Osteoblast (primary cell): ENCODE measurements around the gene MAPK11. TPM values are rescaled to one million over a fixed set of nuclear protein-coding genes. Genes with fewer than 3 reads are reported as not detected.
A peak's percentile ranks its signal among the peaks of the same experiment; 100 is the strongest.

Experiments
- DNase-seq: peaks from one replicate; pipeline ENCODE4 v3.0.0; 2011; ENCODE audit warnings: low spot score, mixed read lengths; ENCODE audit not compliant: insufficient read length; ENCODE audit errors: missing footprints
- H2AFZ ChIP-seq: 2 replicates; pipeline ENCODE4 v1.6.0; 2011; ENCODE audit warnings: mild to moderate bottlenecking, low read length
- H3K27ac ChIP-seq: 2 replicates; pipeline ENCODE4 v1.5.1; 2011; ENCODE audit warnings: mild to moderate bottlenecking, low read depth, low read length, moderate library complexity
- H3K27me3 ChIP-seq: 2 replicates; pipeline ENCODE4 v1.6.0; 2012; ENCODE audit warnings: mild to moderate bottlenecking, control low read depth, inconsistent platforms, low read length, moderate library complexity; ENCODE audit not compliant: insufficient read depth
- H3K36me3 ChIP-seq: 2 replicates; pipeline ENCODE4 v1.5.1; 2011; ENCODE audit warnings: mild to moderate bottlenecking, low read length, control low read depth, moderate library complexity; ENCODE audit not compliant: insufficient read depth
- H3K4me1 ChIP-seq: 2 replicates; pipeline ENCODE4 v1.5.1; 2011; ENCODE audit warnings: mild to moderate bottlenecking, low read length, control low read depth, moderate library complexity; ENCODE audit not compliant: insufficient read depth
- H3K4me2 ChIP-seq: 2 replicates; pipeline ENCODE4 v1.6.0; 2011; ENCODE audit warnings: mild to moderate bottlenecking, low read length; ENCODE audit not compliant: insufficient read depth
- H3K4me3 ChIP-seq: fragments of 200-600 bp; sonication (generic); 3 replicates; pipeline ENCODE4 v1.5.1; 2012; ENCODE audit warnings: mild to moderate bottlenecking, low read length, inconsistent platforms; ENCODE audit not compliant: insufficient read depth
- H3K79me2 ChIP-seq: 2 replicates; pipeline ENCODE4 v1.6.0; 2012; ENCODE audit warnings: mild to moderate bottlenecking, low read length, control low read depth, inconsistent platforms; ENCODE audit not compliant: insufficient read depth
- H3K9me3 ChIP-seq: 2 replicates; pipeline ENCODE4 v1.5.1; 2011; ENCODE audit warnings: low read depth, low read length, control low read depth
- H4K20me1 ChIP-seq: 2 replicates; pipeline ENCODE4 v1.6.0; 2012; ENCODE audit warnings: mild to moderate bottlenecking, low read length, control low read depth; ENCODE audit not compliant: insufficient read depth
- total RNA-seq: library from RNA; depleted of rRNA; stranded (reverse); fragments of >200 nt; gene quantifications from 2 replicates; pipeline ENCODE4 v1.2.3, GENCODE V29; 2012
- TF ChIP-seq, protein P1 (sequence below): IDR thresholded peaks from 2 replicates; pipeline ENCODE4 v1.5.1; 2011; ENCODE audit warnings: mild to moderate bottlenecking, low read depth, low read length, moderate library complexity; ENCODE audit errors: extremely low read depth

Gene MAPK11
- total RNA-seq, 1 donor: 6.2 TPM

DNA sequence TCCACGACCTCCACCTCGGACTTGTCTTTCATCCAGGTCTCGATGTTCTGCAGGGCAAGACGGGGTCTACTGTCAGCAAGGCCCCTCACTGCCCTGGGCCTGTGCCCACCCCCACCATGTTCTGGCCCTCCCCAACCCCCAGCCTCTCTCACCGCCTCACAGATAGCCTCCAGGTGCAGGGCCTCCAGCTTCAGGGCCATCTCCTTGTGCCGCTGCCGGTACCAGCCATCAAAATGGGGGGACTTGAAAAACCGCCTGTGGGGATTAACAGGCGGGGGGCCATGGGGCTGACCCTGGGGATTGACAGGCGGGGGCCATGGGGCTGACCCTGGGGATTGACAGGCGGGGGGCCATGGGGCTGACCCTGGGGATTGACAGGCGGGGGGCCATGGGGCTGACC is 42.2 kb upstream of the MAPK11 start:
- no peaks in the 10 kb centered on the region for H4K20me1 ChIP-seq
- DNase-seq: peak; percentile 49
- H3K27me3 ChIP-seq: no peaks in the 10 kb centered on the region
- H2AFZ ChIP-seq: no peak overlapping the region
- no peaks in the 10 kb centered on the region for H3K79me2 ChIP-seq
- H3K27ac ChIP-seq: no peak overlapping the region
- no peak overlapping the region for H3K4me2 ChIP-seq
- H3K36me3 ChIP-seq: no peaks in the 10 kb centered on the region
- TF ChIP-seq, protein P1, sequence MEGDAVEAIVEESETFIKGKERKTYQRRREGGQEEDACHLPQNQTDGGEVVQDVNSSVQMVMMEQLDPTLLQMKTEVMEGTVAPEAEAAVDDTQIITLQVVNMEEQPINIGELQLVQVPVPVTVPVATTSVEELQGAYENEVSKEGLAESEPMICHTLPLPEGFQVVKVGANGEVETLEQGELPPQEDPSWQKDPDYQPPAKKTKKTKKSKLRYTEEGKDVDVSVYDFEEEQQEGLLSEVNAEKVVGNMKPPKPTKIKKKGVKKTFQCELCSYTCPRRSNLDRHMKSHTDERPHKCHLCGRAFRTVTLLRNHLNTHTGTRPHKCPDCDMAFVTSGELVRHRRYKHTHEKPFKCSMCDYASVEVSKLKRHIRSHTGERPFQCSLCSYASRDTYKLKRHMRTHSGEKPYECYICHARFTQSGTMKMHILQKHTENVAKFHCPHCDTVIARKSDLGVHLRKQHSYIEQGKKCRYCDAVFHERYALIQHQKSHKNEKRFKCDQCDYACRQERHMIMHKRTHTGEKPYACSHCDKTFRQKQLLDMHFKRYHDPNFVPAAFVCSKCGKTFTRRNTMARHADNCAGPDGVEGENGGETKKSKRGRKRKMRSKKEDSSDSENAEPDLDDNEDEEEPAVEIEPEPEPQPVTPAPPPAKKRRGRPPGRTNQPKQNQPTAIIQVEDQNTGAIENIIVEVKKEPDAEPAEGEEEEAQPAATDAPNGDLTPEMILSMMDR: no peak
- no peak overlapping the region for H3K4me3 ChIP-seq
- peaks cover 18% of the 10 kb centered on the region for H3K4me1 ChIP-seq
- H3K9me3 ChIP-seq: no peaks in the 10 kb centered on the region

DNA sequence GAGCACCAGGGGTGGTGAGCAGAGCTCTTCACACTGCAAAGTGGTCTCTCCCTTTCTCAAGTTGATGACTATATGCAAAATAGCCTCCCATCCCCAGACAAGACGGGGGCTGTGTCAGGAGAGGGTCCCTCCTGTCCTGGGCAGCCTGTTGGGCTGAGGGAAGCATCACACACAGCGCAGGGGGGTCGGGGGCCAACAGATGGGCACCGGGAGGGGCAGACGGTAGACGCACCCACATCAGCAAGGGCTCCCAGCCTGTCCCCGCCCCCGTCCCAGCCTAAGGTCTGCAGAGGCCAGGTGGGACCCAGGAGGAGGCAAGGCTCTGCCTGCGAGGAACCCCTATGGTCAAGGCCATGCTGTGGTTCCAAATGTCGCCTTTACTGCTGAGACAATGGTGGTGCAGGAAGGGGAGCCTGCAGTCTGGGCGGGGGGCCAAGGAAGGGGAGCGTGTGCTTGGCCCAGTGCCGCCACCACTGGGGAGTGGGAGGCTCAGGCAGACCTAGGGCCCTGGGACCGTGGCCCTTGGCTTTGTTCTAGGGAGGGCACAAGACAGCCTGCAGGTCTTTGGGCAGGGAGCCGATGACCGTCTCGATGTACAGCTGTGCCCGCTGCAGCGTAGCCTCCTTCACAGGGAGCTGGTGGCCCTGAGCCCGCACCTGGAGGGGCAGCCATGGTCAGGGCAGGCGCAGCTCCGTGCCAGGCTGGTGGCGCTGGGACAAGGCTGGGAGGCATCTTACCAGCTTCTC is 41.6 kb upstream of the MAPK11 start:
- Histone ChIP-seq H3K27me3 (no peaks in the 10 kb centered on the region), H3K4me3 (no peak overlapping the region), H3K4me1 (peaks cover 18% of the 10 kb centered on the region), H3K9me3 (no peaks in the 10 kb centered on the region), H3K36me3 (no peaks in the 10 kb centered on the region), H4K20me1 (no peaks in the 10 kb centered on the region), H3K79me2 (peaks cover 4% of the 10 kb centered on the region), H3K27ac (no peak overlapping the region), H3K4me2 (no peak overlapping the region), H2AFZ (no peak overlapping the region)
- DNase-seq: peak; percentile 63
- TF ChIP-seq, protein P1: no peak

DNA sequence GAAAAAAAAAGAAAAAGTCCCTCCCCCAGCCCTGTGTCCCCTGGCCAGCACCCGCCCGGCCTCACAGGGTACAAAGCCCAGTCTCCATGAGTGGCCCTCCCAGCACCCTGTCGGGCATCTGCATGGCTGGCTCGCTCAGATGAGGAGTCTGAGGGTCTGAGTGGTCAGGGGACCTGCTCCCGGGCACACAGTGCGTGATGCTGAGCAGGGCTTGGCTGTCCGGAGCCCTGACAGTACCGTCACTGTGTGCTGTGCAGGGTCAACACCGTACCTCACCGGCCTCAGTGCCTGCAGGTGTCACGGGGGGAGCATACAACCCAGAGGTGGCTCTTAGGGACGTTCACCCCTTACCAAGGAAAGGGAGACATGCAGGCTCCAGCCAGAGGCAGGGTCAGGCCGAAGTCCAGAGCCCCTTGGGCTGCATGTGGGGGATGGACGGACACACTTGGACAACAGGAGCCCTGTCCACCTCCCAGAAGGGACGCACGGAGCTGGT is 40.8 kb upstream of the MAPK11 start:
- Histone ChIP-seq H3K9me3 (no peaks in the 10 kb centered on the region), H3K27ac (no peak overlapping the region), H2AFZ (no peak overlapping the region), H3K36me3 (no peaks in the 10 kb centered on the region), H3K4me1 (peaks cover 22% of the 10 kb centered on the region), H3K4me3 (no peak overlapping the region), H3K27me3 (no peaks in the 10 kb centered on the region), H4K20me1 (no peaks in the 10 kb centered on the region), H3K4me2 (no peak overlapping the region), H3K79me2 (peaks cover 12% of the 10 kb centered on the region)
- peak; percentile 58 for DNase-seq
- TF ChIP-seq, protein P1: no peak

DNA sequence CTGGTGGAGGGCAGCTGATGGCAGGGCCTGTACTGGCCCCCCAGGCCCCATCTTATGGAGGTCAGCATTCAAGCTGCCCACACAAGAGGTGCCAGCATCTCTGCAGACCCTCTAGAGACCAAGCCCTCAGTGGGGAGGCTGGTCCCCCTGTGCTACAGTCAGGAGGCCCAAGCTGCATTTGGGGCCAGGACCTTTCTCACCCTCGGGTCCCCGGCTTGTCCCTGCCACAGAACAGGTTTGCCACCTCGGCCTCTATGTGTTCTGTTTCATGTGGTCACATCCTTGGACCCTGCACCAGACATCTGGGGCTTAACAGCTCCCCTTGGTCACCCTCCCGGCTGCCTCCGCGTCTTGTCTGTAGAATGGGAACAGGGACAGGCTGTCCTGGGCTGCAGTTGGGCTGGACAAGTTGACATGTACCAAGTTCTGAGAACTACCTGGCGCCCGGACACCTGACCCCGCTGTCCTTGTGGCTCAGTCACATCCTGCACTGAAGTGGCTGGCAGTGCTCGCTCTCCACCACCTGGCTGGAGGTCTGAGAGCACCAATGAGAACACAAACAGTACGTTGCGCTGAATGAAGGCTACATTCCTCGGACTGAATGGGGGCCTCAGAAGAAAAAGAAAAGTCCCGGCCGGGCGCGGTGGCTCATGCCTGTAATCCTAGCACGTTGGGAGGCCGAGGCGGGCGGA is 40.0 kb upstream of the MAPK11 start:
- H3K27me3 ChIP-seq: no peaks in the 10 kb centered on the region
- no peak overlapping the region for H3K27ac ChIP-seq
- H3K79me2 ChIP-seq: peaks cover 19% of the 10 kb centered on the region
- peaks cover 5% of the 10 kb centered on the region for H4K20me1 ChIP-seq
- peaks cover 28% of the 10 kb centered on the region for H3K4me1 ChIP-seq
- no peak overlapping the region for H3K4me2 ChIP-seq
- peak; percentile 47 for DNase-seq
- H2AFZ ChIP-seq: no peak overlapping the region
- no peak overlapping the region for H3K4me3 ChIP-seq
- TF ChIP-seq, protein P1: no peak
- no peaks in the 10 kb centered on the region for H3K9me3 ChIP-seq
- no peaks in the 10 kb centered on the region for H3K36me3 ChIP-seq
